HEK293T (cell line): ENCODE measurements around the gene PIK3R1.

Experiments
- ARNT ChIP-seq: fragments of 450-650 bp; IDR thresholded peaks from 2 replicates; pipeline ENCODE4 v1.6.1; 2017; ENCODE audit warnings: mild to moderate bottlenecking
- BHLHE40 ChIP-seq: fragments of 450-650 bp; IDR thresholded peaks from 2 replicates; pipeline ENCODE4 v1.6.1; 2016; ENCODE audit warnings: mild to moderate bottlenecking, moderate library complexity, borderline replicate concordance
- CTBP1 ChIP-seq: fragments of 450-650 bp; IDR thresholded peaks from 2 replicates; pipeline ENCODE4 v1.6.1; 2016; ENCODE audit warnings: borderline replicate concordance
- ELF4 ChIP-seq: fragments of 450-650 bp; IDR thresholded peaks from 2 replicates; pipeline ENCODE4 v1.6.1; 2017; ENCODE audit warnings: antibody characterized with exemption
- FOXA1 ChIP-seq: fragments of 450-650 bp; IDR thresholded peaks from 2 replicates; pipeline ENCODE4 v1.6.1; 2016; ENCODE audit warnings: mild to moderate bottlenecking
- FOXK2 ChIP-seq: fragments of 450-650 bp; IDR thresholded peaks from 2 replicates; pipeline ENCODE4 v1.6.1; 2016; ENCODE audit warnings: mild to moderate bottlenecking
- FOXM1 ChIP-seq: fragments of 450-650 bp; IDR thresholded peaks from 2 replicates; pipeline ENCODE4 v1.6.1; 2017; ENCODE audit warnings: mild to moderate bottlenecking, borderline replicate concordance
- HDGF ChIP-seq: fragments of 450-650 bp; IDR thresholded peaks from 2 replicates; pipeline ENCODE4 v1.6.1; 2017; ENCODE audit warnings: antibody characterized with exemption, borderline replicate concordance
- LEF1 ChIP-seq: fragments of 450-650 bp; IDR thresholded peaks from 2 replicates; pipeline ENCODE4 v1.6.1; 2017; ENCODE audit warnings: mild to moderate bottlenecking, borderline replicate concordance
- NFRKB ChIP-seq: fragments of 450-650 bp; IDR thresholded peaks from 2 replicates; pipeline ENCODE4 v1.6.1; 2016; ENCODE audit warnings: mild to moderate bottlenecking, moderate library complexity
- PKNOX1 ChIP-seq: fragments of 450-650 bp; IDR thresholded peaks from 2 replicates; pipeline ENCODE4 v1.6.1; 2016
- SP1 ChIP-seq: fragments of 450-650 bp; IDR thresholded peaks from 2 replicates; pipeline ENCODE4 v1.6.1; 2017

- no peak for TF ChIP-seq CTBP1
- TF ChIP-seq NFRKB = no peak
- no peak for TF ChIP-seq ARNT
- no peak for TF ChIP-seq PKNOX1
- TF ChIP-seq FOXK2 = no peak
- no peak for TF ChIP-seq FOXM1
- no peak for TF ChIP-seq BHLHE40
- no peak for TF ChIP-seq FOXA1
- no peak for TF ChIP-seq SP1
- TF ChIP-seq HDGF = no peak
- no peak for TF ChIP-seq LEF1
- no peak for TF ChIP-seq ELF4
Observed at GRCh38 chr5:68317646-68318045, 102.1 kb downstream of the PIK3R1 start.
